ENCODE results near the gene KIF26B. TPM values are rescaled to one million over a fixed set of nuclear protein-coding genes. Genes with fewer than 3 reads are reported as not detected.

Gene KIF26B
- total RNA-seq, 2 donors from 2014 or later: 0.30 to 0.35 TPM

DNA sequence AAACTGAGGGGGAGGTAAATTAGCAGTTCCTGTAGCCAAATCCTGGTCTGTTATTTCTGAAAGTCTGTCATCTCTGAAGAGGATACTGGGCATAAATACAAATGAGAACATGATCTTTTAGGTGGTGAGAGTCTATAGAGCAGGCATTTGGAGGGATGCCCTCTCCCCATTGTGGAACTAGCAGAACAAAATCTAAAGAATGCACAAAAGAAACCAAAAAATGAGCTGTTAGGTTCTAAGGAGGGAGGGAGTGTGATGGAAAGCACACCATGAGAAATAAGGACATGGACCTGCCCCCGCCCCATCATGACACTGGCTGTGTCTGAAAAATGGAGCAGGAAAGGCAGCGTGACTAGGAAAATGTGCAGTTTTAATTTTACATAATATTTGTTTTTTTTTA is 262.0 kb downstream of the KIF26B start:
- no peaks in the 10 kb centered on the region for H3K27me3 ChIP-seq
- H3K9ac ChIP-seq (ENCODE audit: low read depth in 2 of 2, low read length in 2 of 2): no peak overlapping the region
- no peak overlapping the region for H3K27ac ChIP-seq
- no peaks in the 10 kb centered on the region for H3K4me1 ChIP-seq
- TF ChIP-seq, protein P1, sequence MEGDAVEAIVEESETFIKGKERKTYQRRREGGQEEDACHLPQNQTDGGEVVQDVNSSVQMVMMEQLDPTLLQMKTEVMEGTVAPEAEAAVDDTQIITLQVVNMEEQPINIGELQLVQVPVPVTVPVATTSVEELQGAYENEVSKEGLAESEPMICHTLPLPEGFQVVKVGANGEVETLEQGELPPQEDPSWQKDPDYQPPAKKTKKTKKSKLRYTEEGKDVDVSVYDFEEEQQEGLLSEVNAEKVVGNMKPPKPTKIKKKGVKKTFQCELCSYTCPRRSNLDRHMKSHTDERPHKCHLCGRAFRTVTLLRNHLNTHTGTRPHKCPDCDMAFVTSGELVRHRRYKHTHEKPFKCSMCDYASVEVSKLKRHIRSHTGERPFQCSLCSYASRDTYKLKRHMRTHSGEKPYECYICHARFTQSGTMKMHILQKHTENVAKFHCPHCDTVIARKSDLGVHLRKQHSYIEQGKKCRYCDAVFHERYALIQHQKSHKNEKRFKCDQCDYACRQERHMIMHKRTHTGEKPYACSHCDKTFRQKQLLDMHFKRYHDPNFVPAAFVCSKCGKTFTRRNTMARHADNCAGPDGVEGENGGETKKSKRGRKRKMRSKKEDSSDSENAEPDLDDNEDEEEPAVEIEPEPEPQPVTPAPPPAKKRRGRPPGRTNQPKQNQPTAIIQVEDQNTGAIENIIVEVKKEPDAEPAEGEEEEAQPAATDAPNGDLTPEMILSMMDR (IDR thresholded peaks at IDR 0.05): no peak
- no peaks in the 10 kb centered on the region for H3K36me3 ChIP-seq
- intact Hi-C loops (cut with DNase I): no loop called here
- H3K9me3 ChIP-seq: no peaks in the 10 kb centered on the region
- no peak for DNase-seq
- H3K4me3 ChIP-seq: no peak overlapping the region

DNA sequence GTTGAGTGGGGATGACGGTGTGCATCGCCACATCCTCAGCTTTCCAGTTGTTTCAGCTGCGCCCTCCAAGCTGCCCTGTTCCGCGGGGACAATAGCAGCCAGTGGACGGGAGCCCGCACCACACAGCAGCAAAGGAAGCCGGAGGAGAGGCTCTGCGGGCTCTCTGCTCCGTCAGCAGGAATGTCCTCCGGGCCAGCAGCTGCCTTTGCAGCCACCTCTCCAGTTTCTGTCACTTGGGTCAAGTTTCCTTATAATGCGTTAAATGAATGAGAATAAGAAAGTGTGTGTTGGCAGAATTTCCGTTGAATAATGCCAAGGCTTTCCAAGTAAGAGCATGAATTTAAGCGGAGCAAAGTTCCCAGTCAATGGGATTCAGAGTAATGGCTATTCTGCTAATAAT is 263.3 kb downstream of the KIF26B start:
- Histone ChIP-seq H3K36me3 (no peaks in the 10 kb centered on the region), H3K9ac (ENCODE audit: low read depth in 2 of 2, low read length in 2 of 2) (no peak overlapping the region), H3K27ac (no peak overlapping the region), H3K4me3 (no peak overlapping the region), H3K9me3 (no peaks in the 10 kb centered on the region), H3K27me3 (no peaks in the 10 kb centered on the region), H3K4me1 (no peaks in the 10 kb centered on the region)
- TF ChIP-seq, protein P1 (IDR thresholded peaks at IDR 0.05): no peak
- intact Hi-C loops (cut with DNase I): no loop called here
- DNase-seq: no peak

DNA sequence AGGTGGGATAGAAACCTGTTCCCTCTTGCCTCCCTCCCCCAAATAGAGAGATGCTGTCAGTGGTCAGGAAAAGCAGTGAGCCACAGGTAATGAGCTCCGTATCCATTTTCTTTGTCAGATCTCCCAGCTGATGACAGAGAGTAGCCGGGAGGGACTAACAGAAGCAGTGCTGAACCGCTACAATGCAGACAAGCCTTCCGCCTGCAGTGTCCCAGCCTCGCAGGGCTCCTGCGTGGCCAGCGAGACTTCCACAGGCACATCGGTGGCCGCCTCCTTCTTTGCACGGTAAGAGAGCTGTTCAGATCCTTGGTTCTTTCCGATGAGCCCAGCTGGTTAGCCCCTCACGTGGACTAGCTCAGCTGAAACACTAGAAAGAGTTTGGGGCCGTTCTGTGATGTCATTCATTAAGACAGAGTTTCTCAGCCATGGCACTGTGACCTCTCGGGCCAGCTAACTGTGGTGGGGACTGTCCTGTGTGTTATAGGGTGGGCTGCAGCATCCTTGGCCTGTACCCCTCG is 264.7 kb downstream of the KIF26B start:
- H3K9me3 ChIP-seq: no peaks in the 10 kb centered on the region
- H3K27me3 ChIP-seq: no peaks in the 10 kb centered on the region
- TF ChIP-seq, protein P1 (IDR thresholded peaks at IDR 0.05): no peak
- H3K36me3 ChIP-seq: no peaks in the 10 kb centered on the region
- no peak for DNase-seq
- H3K27ac ChIP-seq: no peak overlapping the region
- H3K4me1 ChIP-seq: no peaks in the 10 kb centered on the region
- intact Hi-C loops (cut with DNase I): no loop called here
- no peak overlapping the region for H3K4me3 ChIP-seq
- H3K9ac ChIP-seq (ENCODE audit: low read depth in 2 of 2, low read length in 2 of 2): no peak overlapping the region

DNA sequence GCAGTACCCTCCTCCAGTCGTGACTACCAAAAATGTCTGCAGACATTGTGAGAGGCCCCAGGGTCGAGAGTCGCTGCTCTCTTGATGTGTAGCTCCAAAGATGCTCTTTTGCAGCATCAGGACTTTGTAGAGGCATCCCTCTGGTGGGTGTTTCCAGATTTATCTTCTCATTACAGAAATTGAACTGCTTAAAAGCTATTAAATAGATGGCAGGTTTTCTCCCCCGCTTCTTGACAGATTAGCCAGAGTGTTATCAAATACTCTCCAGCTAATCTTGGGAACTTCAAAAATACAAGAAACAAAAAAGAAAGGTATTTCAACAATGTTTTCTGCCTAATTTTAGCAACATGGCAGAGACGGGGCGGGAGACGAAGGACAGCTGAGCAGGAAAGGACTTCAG is 265.2 kb downstream of the KIF26B start:
- DNase-seq: no peak
- Histone ChIP-seq H3K9ac (ENCODE audit: low read depth in 2 of 2, low read length in 2 of 2) (no peak overlapping the region), H3K36me3 (no peaks in the 10 kb centered on the region), H3K4me3 (no peak overlapping the region), H3K27me3 (no peaks in the 10 kb centered on the region), H3K4me1 (no peaks in the 10 kb centered on the region), H3K27ac (no peak overlapping the region), H3K9me3 (no peaks in the 10 kb centered on the region)
- intact Hi-C loops (cut with DNase I): no loop called here
- TF ChIP-seq, protein P1 (IDR thresholded peaks at IDR 0.05): no peak

DNA sequence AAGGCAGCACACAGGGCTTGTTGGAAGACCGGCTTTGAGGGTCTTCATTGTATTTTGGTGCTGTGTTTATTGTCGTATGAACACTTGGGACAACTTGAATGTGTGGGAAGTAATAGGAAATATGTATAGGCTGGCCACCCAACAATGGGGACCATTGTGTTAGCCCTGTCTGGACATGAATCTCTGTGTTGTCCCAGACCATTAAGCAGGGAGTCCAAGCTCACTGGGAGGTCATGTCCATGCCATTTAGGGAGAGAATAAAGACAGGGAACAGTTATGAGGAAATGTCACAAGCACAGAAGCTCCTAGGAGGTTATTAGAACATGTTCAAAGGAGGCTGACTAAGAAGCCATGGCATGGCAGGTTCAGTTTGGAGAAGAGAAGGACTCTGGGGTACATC is 266.1 kb downstream of the KIF26B start:
- H3K4me1 ChIP-seq: no peaks in the 10 kb centered on the region
- TF ChIP-seq, protein P1 (IDR thresholded peaks at IDR 0.05): no peak
- no peaks in the 10 kb centered on the region for H3K9me3 ChIP-seq
- no peaks in the 10 kb centered on the region for H3K36me3 ChIP-seq
- H3K27ac ChIP-seq: no peak overlapping the region
- intact Hi-C loops (cut with DNase I): no loop called here
- H3K27me3 ChIP-seq: no peaks in the 10 kb centered on the region
- H3K4me3 ChIP-seq: no peak overlapping the region
- no peak overlapping the region for H3K9ac ChIP-seq (ENCODE audit: low read depth in 2 of 2, low read length in 2 of 2)
- no peak for DNase-seq
